HG03103 (cell line): ENCODE results near the gene ZNF683.

ENCODE experiments used
- ATAC-seq: cut with Tn5 transposase; IDR thresholded peaks from one replicate; pipeline ENCODE4 v1.9.1; 2021; ENCODE audit warnings: low read depth; ENCODE audit not compliant: unreplicated experiment

ZNF683 gene

GRCh38 chr1:26315874-26316850 is 56.4 kb downstream of the ZNF683 start:
- no peak for ATAC-seq

GRCh38 chr1:26314501-26314900 is 58.0 kb downstream of the ZNF683 start:
- no peak for ATAC-seq
